Endothelial cell of hepatic sinusoid (primary cell): ENCODE results near the gene MSL1.
"Not testable (repeated sequence)": the region's sequence is repeated elsewhere in the genome, so short reads cannot be mapped to it uniquely, and the experiment has no call there.

Experiments
- in situ Hi-C: cut with HindIII; loops from 2 replicates; pipeline ENCODE4 v1.10.0; 2017; ENCODE audit warnings: low sequenced_read_pairs

The MSL1 gene

GRCh38 chr17:40122999-40123810 is 1.4 kb downstream of the MSL1 start:
- in situ Hi-C loops, result no loop called here

GRCh38 chr17:40123811-40124114 is 2.0 kb downstream of the MSL1 start:
- in situ Hi-C loops, result no loop called here

DNA sequence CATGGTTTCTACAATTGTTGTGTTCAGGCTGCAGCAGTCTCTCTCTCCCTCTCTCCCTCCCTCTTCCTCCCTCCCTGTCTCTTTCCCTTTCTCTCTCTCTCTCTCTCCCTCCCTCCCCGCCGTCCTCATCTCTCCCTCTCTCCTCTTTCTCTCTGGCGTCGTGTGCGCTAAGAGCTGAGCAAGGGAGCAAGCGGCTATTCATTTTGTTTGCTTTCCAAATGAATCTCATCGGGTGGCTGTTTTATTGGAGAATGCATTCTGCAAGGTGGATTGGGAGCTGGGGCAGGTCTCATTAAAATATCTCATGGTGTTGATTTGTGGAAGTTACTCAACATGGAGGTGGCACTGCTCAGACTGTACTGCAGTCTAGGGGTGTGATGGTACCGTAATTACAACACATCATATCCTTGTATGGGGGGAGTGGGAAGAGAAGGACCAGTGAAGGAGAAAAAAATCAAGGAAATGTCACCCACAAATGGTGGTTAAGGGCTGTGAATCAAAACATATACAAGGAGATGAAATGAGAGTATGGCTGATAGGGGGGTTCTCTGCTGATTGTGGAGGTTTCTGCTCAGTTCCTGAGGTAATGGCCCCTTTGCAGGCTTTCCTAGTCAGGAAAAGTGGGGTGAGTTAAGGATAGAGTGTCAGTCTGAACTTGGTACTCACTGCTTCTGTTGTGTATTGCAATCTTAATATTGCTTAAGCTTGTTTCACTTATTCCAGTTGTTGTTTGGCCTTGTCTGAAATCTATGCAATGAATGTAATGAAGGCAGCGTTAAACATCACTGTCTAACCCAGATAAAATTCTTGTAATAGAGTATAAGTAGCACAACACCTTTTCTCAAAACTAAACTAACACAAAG is 2.7 kb downstream of the MSL1 start:
- in situ Hi-C loops, result no loop called here

- in situ Hi-C loops, result no loop called here
Measured at GRCh38 chr17:40129498-40129897, 7.7 kb downstream of the MSL1 start.

DNA sequence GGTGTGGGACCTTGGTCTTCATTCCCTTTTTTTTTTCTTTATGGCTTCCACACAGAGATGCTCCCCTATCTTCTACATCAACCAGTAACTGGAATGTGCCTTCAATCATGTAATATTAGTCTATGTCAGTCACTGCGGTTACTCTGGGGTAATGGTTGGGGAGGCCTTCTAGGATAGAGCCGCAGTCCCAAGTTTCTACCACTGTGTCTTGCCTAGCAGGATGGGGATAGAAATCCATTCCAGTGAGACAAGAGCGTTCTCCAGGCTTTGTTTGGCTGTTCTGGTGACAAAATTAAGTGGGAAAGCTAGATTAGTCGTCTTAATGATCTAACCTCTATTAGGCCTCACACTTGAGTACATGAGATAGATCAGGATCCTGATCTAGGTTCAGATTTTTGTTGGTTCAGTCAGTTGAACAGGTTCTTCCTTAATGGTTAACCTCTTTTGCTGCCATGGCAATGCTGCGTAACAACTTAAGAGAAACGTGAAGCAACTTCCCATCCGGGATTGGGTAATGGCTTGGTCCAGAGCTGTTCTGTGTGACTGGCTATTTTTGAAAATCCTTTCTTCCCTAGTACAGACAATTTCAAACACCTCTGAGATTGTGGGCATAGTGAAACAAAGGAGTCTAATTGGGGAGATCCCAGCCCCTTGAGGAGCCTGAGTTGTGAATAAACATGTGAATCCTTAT is 8.7 kb downstream of the MSL1 start:
- in situ Hi-C loops, result no loop called here

- in situ Hi-C loops, result no loop called here
Measured at GRCh38 chr17:40134184-40134583, 12.4 kb downstream of the MSL1 start.

GRCh38 chr17:40135817-40136216 is 14.0 kb downstream of the MSL1 start:
- in situ Hi-C loops, result no loop called here

GRCh38 chr17:40139566-40140058 is 17.8 kb downstream of the MSL1 start:
- in situ Hi-C loops, result no loop called here

- in situ Hi-C loops, result not testable (repeated sequence)
Measured at GRCh38 chr17:40143166-40143565, 21.4 kb downstream of the MSL1 start.

GRCh38 chr17:40145476-40145875 is 23.7 kb downstream of the MSL1 start:
- in situ Hi-C loops, result no loop called here

DNA sequence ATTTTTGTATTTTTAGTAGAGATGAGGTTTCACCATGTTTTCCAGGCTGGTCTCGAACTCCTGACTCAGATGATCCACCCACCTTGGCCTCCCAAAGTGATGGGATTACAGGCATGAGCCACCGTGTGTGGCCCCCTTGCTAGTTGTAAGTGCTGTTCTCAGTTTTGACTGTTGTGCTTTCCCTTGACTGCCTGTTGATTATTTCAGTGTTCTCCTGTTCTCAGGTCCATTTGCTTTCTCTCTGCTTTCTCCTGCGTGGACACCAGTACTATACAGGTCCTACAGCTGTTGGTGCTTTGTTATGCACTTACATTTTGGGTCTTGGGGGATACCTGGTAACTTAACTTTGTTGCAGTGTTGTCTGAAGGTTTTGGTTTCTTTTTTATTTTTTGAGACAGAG is 26.8 kb downstream of the MSL1 start:
- in situ Hi-C loops, result no loop called here

- in situ Hi-C loops, result no loop called here
Measured at GRCh38 chr17:40150276-40150675, 28.5 kb downstream of the MSL1 start.

GRCh38 chr17:40151414-40151963 is 29.7 kb downstream of the MSL1 start:
- in situ Hi-C loops, result no loop called here

GRCh38 chr17:40153603-40154236 is 31.9 kb downstream of the MSL1 start:
- in situ Hi-C loops, result no loop called here

DNA sequence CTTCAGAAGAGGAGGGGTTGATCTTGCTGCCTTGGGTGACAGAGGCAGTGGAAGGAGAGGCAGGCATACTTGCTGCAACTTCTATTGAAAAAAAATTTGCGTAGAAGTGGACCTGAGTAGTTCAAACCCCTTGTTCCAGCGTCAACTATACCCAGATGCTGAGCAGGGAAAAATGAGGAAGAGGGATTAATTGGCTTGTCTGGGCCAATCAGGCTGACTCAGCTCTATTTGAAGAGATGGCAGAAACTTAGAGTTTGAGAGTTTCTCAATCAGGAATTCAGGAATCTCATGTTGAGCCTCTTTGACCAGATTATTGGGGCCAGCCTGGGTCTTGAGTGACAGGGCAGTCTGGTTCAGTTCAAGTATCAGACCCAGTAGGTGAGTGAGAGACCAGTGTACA is 36.2 kb downstream of the MSL1 start:
- in situ Hi-C loops, result loop anchor here (5.0 kb wide), 1 partner anchor 91 kb away; no protein-coding TSS in a partner anchor

- in situ Hi-C loops, result loop anchor here (5.0 kb wide), 1 partner anchor 91 kb away; no protein-coding TSS in a partner anchor
Measured at GRCh38 chr17:40158438-40159013, 36.8 kb downstream of the MSL1 start.

GRCh38 chr17:40159456-40159855 is 37.7 kb downstream of the MSL1 start:
- in situ Hi-C loops, result loop anchor here (5.0 kb wide), 1 partner anchor 92 kb away; no protein-coding TSS in a partner anchor

DNA sequence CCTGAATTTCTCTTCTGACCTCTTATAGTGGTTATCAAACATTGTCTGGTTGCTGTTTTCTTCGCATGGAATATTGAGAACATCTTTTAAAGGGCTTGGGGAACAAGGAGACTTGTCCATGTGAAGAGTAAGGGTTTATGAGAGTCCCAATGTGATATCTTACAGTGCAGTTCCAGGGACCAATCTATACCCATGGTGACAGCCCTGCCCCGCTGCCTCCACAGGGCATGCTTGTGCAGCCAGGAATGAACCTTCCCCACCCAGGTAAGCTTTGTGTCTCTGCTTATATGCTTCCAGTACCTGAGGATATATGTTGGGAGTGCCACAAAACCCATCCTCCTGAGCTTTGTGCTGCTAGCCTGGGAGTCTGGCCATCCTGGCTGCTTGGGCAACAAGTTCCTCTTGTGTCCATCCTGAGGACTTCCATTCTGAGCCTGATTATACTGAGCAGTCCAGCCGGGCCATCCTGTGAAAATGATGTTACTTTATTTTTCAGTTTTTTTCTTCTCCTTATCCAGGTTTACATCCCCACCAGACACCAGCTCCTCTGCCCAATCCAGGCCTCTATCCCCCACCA is 46.0 kb downstream of the MSL1 start:
- in situ Hi-C loops, result no loop called here

- in situ Hi-C loops, result no loop called here
Measured at GRCh38 chr17:40168262-40168832, 46.6 kb downstream of the MSL1 start.
